ENCODE data around the gene LYZL1.

The LYZL1 gene

GRCh38 chr10:29345910-29346209 lies 57.0 kb downstream of the LYZL1 start:
- H3K4me3 ChIP-seq (ENCODE audit: low read depth, low read length): no peak overlapping the region
- TF ChIP-seq CTCF (IDR thresholded peaks at IDR 0.05; ENCODE audit: borderline replicate concordance, insufficient read depth, low read depth, low read length): no peak

GRCh38 chr10:29346296-29347001 lies 57.6 kb downstream of the LYZL1 start:
- TF ChIP-seq CTCF (IDR thresholded peaks at IDR 0.05; ENCODE audit: borderline replicate concordance, insufficient read depth, low read depth, low read length): no peak
- no peak overlapping the region for H3K4me3 ChIP-seq (ENCODE audit: low read depth, low read length)

GRCh38 chr10:29348836-29349235 lies 60.0 kb downstream of the LYZL1 start:
- no peak for TF ChIP-seq CTCF (IDR thresholded peaks at IDR 0.05; ENCODE audit: borderline replicate concordance, insufficient read depth, low read depth, low read length)
- H3K4me3 ChIP-seq (ENCODE audit: low read depth, low read length): no peak overlapping the region

GRCh38 chr10:29353305-29353704 lies 64.4 kb downstream of the LYZL1 start:
- H3K4me3 ChIP-seq (ENCODE audit: low read depth, low read length): no peak overlapping the region
- no peak for TF ChIP-seq CTCF (IDR thresholded peaks at IDR 0.05; ENCODE audit: borderline replicate concordance, insufficient read depth, low read depth, low read length)

- no peak overlapping the region for H3K4me3 ChIP-seq (ENCODE audit: low read depth, low read length)
- no peak for TF ChIP-seq CTCF (IDR thresholded peaks at IDR 0.05; ENCODE audit: borderline replicate concordance, insufficient read depth, low read depth, low read length)
These were observed 65.2 kb downstream of the LYZL1 start for GRCh38 chr10:29353887-29354561.

GRCh38 chr10:29355411-29355991 lies 66.6 kb downstream of the LYZL1 start:
- H3K4me3 ChIP-seq (ENCODE audit: low read depth, low read length): no peak overlapping the region
- TF ChIP-seq CTCF (IDR thresholded peaks at IDR 0.05; ENCODE audit: borderline replicate concordance, insufficient read depth, low read depth, low read length): no peak

- no peak for TF ChIP-seq CTCF (IDR thresholded peaks at IDR 0.05; ENCODE audit: borderline replicate concordance, insufficient read depth, low read depth, low read length)
- H3K4me3 ChIP-seq (ENCODE audit: low read depth, low read length): no peak overlapping the region
These were observed 68.1 kb downstream of the LYZL1 start for GRCh38 chr10:29356931-29357330.

Data from GM12875 (cell line).